ENCODE data around the gene MMP25. TPM values are rescaled to one million over a fixed set of nuclear protein-coding genes. Genes with fewer than 3 reads are reported as not detected.
"Not testable (repeated sequence)": the region's sequence is repeated elsewhere in the genome, so short reads cannot be mapped to it uniquely, and the experiment has no call there.

Gene MMP25
- total RNA-seq, 1 donor from 2014 or later = 0.05 TPM

GRCh38 chr16:3028716-3029319 is 17.5 kb upstream of the MMP25 start:
- DNase-seq (ENCODE audit: low read depth) = no peak

DNA sequence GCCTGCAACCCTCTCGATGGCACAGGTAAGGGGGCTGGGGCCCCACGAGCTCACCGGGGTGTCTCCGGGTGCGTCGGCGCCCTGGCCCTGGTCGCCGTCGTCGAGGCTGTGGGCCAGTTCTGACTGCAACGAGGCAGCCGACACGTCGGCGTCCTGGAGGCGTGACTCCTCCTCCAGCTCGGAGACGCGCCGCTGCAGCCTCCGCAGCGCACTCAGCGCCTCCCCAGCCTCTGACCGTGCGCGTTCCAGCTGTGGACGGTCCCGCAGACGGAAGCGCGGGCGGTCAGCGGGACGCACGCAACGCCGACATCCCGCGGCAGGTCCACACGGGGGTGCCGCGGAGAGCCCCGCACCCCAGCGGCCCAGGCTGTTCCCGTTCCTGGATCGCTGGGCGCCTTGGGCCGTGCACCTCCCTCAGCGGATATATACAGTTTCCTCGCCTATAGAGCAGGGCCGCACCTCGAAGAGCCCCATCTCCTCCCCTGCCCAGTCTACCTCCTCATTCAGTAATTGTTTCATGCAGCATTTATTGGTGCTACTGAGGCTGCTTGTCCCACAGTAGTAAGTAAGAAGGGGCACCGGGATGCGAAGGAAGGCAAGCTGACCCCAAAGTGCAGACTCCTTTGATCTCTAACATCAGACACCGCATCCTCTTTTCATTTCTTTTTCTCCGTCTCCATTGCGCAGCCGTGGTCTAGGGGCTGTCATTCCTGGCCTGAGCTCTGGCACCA is 16.7 kb upstream of the MMP25 start:
- DNase-seq (ENCODE audit: low read depth) = no peak

DNA sequence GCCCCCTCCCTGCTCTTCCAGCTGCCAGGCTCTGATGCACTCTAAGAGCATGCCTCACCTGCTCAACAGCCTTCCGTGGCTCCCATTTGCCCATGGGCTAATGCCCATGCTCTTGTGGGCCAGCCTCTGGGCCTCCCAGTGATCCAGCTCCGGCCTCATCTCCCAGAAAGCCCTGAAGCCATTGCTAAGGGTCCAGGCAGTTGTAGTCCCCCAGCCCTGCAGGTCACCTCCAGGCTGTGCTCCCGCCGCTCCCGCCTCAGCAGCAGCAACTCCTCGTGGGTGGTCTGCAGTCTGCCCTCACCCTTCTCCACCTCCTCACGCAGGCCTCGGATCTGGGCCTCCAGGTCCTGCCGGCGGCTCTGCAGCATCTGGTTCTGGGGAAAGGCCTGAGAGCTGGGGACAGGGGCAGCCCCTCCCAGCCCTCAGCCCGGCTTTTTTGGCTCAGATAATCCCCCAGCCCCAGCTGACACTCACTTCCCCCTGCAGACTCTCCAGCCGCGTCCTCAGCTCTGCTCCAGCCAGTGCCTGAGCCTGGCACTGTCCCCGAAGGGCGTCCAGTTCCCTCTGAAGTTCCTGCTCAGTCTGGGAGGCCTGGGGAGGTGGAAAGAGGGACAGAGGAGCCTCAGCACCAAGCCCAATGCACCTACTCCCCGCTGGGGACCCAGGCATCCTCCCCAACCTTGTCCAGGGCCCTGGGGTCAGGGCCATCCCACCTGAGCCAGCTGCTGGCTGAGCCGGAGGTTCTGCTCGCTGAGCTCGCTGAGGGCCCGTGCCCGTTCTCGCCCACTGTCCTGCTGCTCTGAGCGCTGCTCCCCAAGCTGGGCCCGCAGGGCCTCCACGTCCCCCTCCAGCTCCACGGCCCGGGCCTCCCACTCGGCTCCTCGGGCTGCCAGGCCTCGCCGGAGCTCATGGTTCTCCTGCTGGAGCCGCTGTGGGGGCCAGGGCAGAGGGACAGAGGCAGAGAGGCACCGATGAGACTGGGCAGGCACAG is 15.8 kb upstream of the MMP25 start:
- no peak for DNase-seq (ENCODE audit: low read depth)

- DNase-seq (ENCODE audit: low read depth) = no peak
These were observed 13.7 kb upstream of the MMP25 start for GRCh38 chr16:3032624-3033023.

DNA sequence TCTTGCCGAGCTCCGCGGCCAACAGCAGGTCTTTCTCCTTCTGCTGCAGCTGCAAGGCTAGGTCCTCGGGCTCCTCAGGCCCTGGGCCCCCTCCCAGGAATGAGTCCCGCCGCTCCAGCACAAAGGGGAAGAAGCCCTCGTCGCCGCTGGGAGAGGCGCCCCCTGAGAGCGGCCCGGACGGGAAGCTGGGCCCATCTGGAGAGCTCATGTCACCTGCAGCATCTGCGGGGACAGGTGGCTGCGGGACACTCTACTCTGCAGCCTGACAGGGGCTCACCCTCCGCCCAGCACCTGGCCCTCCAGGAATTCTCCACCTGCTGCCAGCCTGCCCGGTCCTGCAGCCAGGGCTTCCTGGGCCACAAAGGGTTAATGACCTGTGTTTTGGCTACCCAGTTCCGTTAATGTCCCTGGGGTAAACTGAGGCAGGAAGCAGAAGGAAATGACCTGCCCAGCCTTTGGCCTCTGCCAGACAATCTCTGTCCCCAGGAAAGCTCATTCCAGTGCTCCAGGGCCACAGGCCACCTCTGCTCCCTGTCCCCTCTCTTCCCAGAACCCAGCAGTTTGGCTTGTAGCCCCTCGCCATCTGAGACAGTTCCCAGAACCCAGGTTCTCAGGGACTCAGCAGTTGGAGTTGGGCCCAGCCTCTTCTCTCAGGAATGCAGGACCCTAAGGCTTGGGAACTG is 10.9 kb upstream of the MMP25 start:
- no peak for DNase-seq (ENCODE audit: low read depth)

DNA sequence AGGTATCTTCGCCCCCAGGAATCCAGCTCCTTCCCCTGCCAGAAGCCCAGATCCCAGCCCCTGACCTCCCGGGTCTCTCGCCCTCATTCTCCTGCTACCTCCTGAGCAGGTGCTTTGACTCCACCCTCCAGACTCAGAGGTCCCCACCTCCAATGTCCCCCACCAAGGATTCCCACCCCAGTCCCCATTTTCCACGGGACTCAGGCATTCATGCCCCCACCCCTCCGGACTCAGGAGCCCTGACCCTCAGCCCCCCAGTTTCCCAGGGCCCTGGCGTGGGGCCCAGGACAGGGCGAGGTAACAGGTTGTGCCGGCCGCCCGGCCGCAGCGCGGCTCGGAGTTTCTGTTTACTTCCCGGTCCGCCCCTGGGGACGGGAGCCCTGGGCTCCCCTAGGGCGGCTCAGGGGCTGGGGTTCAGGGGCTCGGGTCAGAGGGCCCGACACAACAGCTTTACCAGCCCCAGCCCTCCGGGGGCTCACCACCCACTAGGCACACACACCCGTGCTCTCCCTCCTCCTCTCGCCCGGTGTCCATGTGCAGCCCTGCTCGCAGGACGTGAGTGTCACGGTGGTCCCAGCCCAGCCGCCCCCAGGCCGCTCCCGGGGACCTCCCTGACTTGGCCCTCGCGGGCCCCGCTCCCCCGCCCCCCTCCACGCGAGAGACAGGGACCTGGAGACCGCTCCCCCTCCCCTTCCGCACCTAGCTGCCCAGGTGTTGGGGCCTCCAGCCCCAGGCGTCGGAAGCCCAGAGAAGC is 10.2 kb upstream of the MMP25 start:
- no peak for DNase-seq (ENCODE audit: low read depth)

DNA sequence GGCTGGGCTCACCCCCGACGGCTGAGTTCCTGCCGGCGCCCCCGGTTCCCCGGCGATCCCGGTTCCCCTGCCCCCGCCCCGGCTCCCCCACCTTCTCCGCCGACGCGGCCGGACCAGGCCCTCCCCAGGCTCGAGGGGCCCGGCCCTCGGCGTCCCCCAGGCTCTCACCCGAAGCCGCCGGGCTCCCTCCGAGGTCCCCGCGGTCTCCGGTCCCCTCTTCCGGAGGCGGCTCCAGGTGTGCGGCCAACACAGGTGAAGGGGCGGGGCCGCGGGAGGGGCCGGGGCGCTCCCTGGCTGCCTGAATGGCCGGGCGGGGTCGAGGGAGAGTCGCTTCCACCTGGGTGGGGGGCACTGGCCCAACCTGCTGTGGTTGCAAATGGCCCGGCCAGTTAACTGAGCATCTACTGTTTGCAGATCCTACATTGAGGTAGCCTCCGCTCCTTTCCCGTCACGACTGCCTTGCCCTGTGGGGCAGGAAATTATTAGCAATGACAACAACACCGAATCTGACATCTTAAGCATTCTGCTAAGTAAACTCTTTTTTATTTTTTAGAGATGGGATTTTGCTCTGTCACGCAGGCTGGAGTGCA is 9.5 kb upstream of the MMP25 start, which contains the start of gene BICDL2:
BICDL2 (minus strand) TSS at position 219 of the 590 bp plus-strand sequence. CDS start 1,448 bp downstream, outside the sequence.
- no peak for DNase-seq (ENCODE audit: low read depth)

GRCh38 chr16:3038256-3038655 is 8.1 kb upstream of the MMP25 start:
- DNase-seq (ENCODE audit: low read depth) = no peak

- no peak for DNase-seq (ENCODE audit: low read depth)
These were observed 7.5 kb upstream of the MMP25 start for GRCh38 chr16:3038896-3039295.

DNA sequence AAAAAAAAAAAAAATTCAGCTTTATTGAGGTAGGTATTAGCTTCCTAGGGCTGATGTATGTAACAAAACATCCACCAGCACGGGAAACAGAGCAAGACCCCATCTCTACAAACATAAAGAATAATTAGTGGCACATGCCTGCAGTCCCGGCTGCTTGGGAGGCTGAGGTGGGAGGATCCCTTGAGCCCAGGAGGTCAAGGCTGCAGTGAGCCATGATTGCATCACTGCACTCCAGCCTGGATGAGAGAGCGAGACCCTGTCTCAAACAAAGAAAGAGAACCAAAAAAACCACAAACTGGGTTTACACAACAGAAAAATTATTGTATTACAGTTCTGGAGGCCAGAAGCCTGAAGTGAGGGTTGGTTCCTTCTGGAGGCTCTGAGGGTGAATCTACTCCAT is 4.0 kb upstream of the MMP25 start:
- no peak for DNase-seq (ENCODE audit: low read depth)

GRCh38 chr16:3044708-3045107 is 1.7 kb upstream of the MMP25 start:
- no peak for DNase-seq (ENCODE audit: low read depth)

DNA sequence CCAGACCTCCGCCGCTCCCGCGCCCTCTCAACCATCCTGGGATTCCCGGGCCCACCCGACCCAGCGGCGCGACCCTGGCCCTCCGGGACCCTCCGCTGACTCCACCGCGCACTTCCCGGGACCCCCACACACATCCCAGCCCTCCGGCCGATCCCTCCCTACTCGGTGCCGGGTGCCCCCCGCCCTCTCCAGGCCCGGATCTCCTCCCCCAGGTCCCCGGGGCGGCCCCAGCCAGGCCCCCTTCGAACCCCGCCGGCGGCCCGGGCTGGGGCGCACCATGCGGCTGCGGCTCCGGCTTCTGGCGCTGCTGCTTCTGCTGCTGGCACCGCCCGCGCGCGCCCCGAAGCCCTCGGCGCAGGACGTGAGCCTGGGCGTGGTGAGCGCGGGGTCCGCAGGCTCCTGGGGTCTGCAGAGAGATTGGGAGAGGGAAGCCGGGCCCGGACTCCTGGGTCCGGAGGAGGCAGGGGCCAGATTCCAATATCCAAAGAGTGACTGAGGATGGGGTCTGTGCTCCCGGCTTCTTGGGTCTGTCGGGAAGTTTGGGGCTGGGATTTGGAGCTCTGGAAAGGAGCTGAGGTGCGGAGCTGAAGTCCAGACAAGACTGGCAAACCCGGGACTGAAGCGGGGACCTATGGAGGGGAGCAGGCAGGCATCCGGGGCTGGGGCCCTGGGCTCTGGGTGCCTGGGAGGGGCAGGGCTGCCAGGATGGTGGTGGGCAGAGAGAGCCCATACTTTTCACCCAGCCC is 453 bp downstream of the MMP25 start:
- no peak for DNase-seq (ENCODE audit: low read depth)

GRCh38 chr16:3047387-3047720 is 993 bp downstream of the MMP25 start:
- DNase-seq (ENCODE audit: low read depth) = no peak

DNA sequence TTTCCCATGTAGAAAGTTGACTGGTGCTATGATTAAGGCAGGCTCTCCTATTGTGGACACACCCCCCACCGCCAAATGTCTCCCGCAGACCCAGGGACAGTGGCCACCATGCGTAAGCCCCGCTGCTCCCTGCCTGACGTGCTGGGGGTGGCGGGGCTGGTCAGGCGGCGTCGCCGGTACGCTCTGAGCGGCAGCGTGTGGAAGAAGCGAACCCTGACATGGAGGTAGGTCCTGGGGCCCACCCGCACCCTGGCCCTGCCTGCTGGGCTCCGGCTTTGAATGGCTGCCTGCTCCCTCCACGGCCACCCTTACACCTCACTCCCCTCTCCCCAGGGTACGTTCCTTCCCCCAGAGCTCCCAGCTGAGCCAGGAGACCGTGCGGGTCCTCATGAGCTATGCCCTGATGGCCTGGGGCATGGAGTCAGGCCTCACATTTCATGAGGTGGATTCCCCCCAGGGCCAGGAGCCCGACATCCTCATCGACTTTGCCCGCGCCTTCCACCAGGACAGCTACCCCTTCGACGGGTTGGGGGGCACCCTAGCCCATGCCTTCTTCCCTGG is 3.6 kb downstream of the MMP25 start:
- DNase-seq (ENCODE audit: low read depth) = no peak

DNA sequence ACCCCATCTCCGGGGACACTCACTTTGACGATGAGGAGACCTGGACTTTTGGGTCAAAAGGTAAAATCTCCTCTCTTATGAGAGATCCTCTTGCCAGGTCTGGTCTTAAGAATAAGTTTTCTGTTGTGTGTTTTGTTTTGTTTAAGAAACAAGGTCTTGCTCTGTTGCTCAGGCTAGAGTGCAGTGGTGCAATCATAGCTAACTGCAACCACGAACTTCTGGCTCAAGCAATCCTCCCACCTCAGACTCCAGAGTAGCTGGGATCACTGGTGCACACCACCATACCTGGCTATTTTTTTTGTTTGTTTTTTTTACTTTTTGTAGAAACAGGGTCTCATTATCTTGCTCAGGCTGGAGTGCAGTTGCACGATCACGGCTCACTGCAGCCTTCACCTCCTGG is 4.1 kb downstream of the MMP25 start:
- DNase-seq (ENCODE audit: low read depth) = no peak

DNA sequence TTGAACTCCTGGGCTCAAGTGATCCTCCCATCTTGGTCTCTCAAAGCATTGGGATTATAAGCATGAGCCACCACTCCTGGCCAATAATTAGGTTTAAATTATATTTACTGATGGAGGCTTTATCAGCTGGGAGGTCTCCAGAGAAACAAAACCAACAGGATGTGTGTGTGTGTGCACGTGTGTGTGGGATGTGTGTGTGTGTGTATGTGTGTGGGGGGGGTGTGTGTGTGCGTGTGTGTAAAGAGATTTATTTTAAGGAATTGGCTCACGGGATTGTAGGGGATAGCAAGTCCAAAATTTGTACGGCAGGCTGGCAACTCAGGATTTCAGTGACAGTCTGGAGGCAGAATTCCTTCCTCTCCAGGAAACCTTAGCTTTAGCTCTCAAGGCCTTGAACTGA is 4.6 kb downstream of the MMP25 start:
- no peak for DNase-seq (ENCODE audit: low read depth)

- DNase-seq (ENCODE audit: low read depth) = no peak
These were observed 5.1 kb downstream of the MMP25 start for GRCh38 chr16:3051494-3051893.

DNA sequence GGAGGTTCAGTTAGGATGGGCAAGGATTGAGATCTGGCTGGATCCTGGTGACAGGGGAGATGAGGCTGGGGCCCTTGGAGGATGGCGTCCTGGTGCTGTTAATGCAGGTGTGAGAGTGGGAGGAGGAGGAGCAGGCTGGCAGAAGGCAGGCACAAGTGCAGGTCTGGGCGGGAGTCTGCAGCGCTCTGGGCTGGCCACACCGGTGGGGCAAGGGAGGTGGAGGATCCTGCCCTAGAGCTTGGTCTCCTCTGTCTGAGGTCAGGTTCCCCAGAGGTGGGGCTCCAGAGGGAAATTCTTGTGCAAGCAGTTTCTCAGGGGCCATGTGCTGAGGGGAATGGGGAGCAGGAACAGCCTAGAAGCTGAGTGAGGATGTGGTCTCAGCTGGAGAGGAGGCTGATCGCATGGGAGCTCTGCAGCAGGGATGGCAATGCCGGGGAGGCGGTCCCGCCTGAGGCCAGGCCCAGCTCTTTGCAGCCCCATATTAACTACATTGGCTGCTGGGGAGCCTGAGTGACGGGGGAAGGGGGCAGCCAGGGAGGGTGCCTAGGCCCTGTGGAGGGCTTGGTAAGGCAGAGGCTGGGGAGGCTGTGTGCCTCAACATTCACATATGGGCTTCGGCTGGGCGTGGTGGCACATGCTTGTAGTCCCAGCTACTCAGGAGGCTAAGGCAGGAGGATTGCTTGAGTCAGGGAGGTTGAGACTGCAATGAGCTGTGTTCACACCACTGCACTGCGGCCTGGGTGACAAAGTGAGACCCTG is 6.4 kb downstream of the MMP25 start:
- DNase-seq (ENCODE audit: low read depth) = not testable (repeated sequence)

Data from myocyte (in vitro differentiated cells).